Esophagus squamous epithelium (tissue), 5 donors: Measurements from ENCODE around the gene SCRT2. TPM values are rescaled to one million over a fixed set of nuclear protein-coding genes. Genes with fewer than 3 reads are reported as not detected.

Experiments
- DNase-seq: peaks from one replicate; lab custom pipeline; 2025; lab: John Stamatoyannopoulos, UW
- H3K27ac ChIP-seq, 4 donors: fragments of 200-600 bp; sonication (generic); one replicate each; pipeline ENCODE4 v1.5.1; 2016 to 2019; ENCODE audit warnings: mild to moderate bottlenecking in 1 of 4
- H3K27me3 ChIP-seq, 4 donors: fragments of 200-600 bp; sonication (generic); 1 replicate in 3 of 4; 2 replicates in 1 of 4; pipeline versions ENCODE4 v1.5.1 to v1.6.0; 2017 to 2021; ENCODE audit warnings: antibody characterized with exemption in 1 of 4
- H3K36me3 ChIP-seq, 3 donors: fragments of 200-600 bp; sonication (generic); one replicate each; pipeline ENCODE4 v1.5.1; 2016 to 2019
- H3K4me1 ChIP-seq, 3 donors: fragments of 200-600 bp; sonication (generic); one replicate each; pipeline ENCODE4 v1.5.1; 2017 to 2019
- H3K4me3 ChIP-seq, 4 donors: fragments of 200-600 bp; sonication (generic); 1 replicate in 3 of 4; 2 replicates in 1 of 4; pipeline ENCODE4 v1.5.1; 2016 to 2019; ENCODE audit warnings: mild to moderate bottlenecking in 2 of 4, moderate library complexity in 1 of 4
- H3K9me3 ChIP-seq, 3 donors: fragments of 200-600 bp; sonication (generic); one replicate each; pipeline ENCODE4 v1.5.1; 2016 to 2019
- CTCF ChIP-seq, 6 experiments: fragments of 450-650 bp in 4 of 6; fragments of 200-600 bp in 2 of 6; sonication (generic) in 2 of 6; IDR thresholded peaks; one replicate each; pipeline ENCODE4 v1.5.1; 2016 to 2019; ENCODE audit warnings: antibody characterized with exemption in 6 of 6, mild to moderate bottlenecking in 4 of 6, moderate library complexity in 4 of 6
- POLR2A ChIP-seq, 4 donors: fragments of 450-650 bp; IDR thresholded peaks; one replicate each; pipeline ENCODE4 v1.6.1; 2017; ENCODE audit warnings: antibody characterized with exemption in 4 of 4, mild to moderate bottlenecking in 4 of 4, moderate library complexity in 3 of 4
- WGBS, 2 donors: methylation state at CpG; one replicate each; pipeline ENCODE4 v1.1.5; 2018; 5-methylcytosine and 5-hydroxymethylcytosine counted together
- intact Hi-C: fragments of 100-400 bp; cut with DNase I; formaldehyde crosslinking; loops from one replicate; pipeline ENCODE4 v1.15.0; 2022
- total RNA-seq, 4 donors: library from RNA; depleted of rRNA; stranded (reverse); fragments of >200 nt; gene quantifications; one replicate each; pipeline ENCODE4 v1.1.0, GENCODE V29; 2016
- donor health status: DM: yes; HTN: yes; CAD: no.

Gene SCRT2
- total RNA-seq, 4 donors from 2014 or later = not detected

- no peak for DNase-seq
Measured at GRCh38 chr20:707451-708110, 32.0 kb upstream of the SCRT2 start.

GRCh38 chr20:706366-706885 lies 30.8 kb upstream of the SCRT2 start:
- Histone ChIP-seq H3K4me3 (no peak overlapping the region), H3K27me3 (peaks cover 0 to 68% (median 0%) of the 10 kb centered on the region in 4 donors), H3K9me3 (peaks cover 0 to 7% (median 0%) of the 10 kb centered on the region in 3 donors), H3K27ac (no peak overlapping the region), H3K36me3 (no peaks in the 10 kb centered on the region), H3K4me1 (peaks cover 0 to 12% (median 8%) of the 10 kb centered on the region in 3 donors)
- 33 to 73% methylated on average over 1 to 3 of the region's 8 CpGs for WGBS, 2 donors
- DNase-seq = no peak
- no peak for TF ChIP-seq CTCF (IDR thresholded peaks at IDR 0.05)
- TF ChIP-seq POLR2A (IDR thresholded peaks at IDR 0.05) = no peak
- intact Hi-C loops = no loop called here

More at GRCh38 chr20:707451-708110, 32.0 kb upstream of the SCRT2 start:
- H3K36me3 ChIP-seq = no peaks in the 10 kb centered on the region
- peaks cover 0 to 7% (median 0%) of the 10 kb centered on the region in 3 donors for H3K9me3 ChIP-seq
- no peak overlapping the region for H3K4me3 ChIP-seq
- intact Hi-C loops = no loop called here
- 88 to 91% methylated on average over 10 to 11 of the region's 13 CpGs for WGBS, 2 donors
- H3K27me3 ChIP-seq = peaks cover 0 to 75% (median 0%) of the 10 kb centered on the region in 4 donors
- H3K27ac ChIP-seq = no peak overlapping the region
- peaks cover 0 to 12% (median 8%) of the 10 kb centered on the region in 3 donors for H3K4me1 ChIP-seq
- TF ChIP-seq POLR2A (IDR thresholded peaks at IDR 0.05) = no peak
- TF ChIP-seq CTCF (IDR thresholded peaks at IDR 0.05) = no peak

GRCh38 chr20:704726-705125 lies 29.1 kb upstream of the SCRT2 start:
- WGBS, 2 donors = 71 to 83% methylated on average over 3 to 4 of the region's 4 CpGs
- H3K27me3 ChIP-seq = peaks cover 0 to 67% (median 0%) of the 10 kb centered on the region in 4 donors
- intact Hi-C loops = no loop called here
- DNase-seq = no peak
- no peak overlapping the region for H3K4me3 ChIP-seq
- TF ChIP-seq POLR2A (IDR thresholded peaks at IDR 0.05) (no peak), CTCF (IDR thresholded peaks at IDR 0.05) (no peak)
- peaks cover 0 to 7% (median 0%) of the 10 kb centered on the region in 3 donors for H3K9me3 ChIP-seq
- H3K4me1 ChIP-seq = peaks cover 0 to 5% (median 1%) of the 10 kb centered on the region in 3 donors
- no peaks in the 10 kb centered on the region for H3K36me3 ChIP-seq
- no peak overlapping the region for H3K27ac ChIP-seq

GRCh38 chr20:703426-703825 lies 27.8 kb upstream of the SCRT2 start:
- no peak overlapping the region for H3K4me3 ChIP-seq
- no peaks in the 10 kb centered on the region for H3K9me3 ChIP-seq
- H3K27ac ChIP-seq = no peak overlapping the region
- no peaks in the 10 kb centered on the region for H3K4me1 ChIP-seq
- intact Hi-C loops = no loop called here
- WGBS, 2 donors = 80 to 82% methylated on average over 4 to 6 of the region's 8 CpGs
- no peak for TF ChIP-seq POLR2A (IDR thresholded peaks at IDR 0.05)
- no peak for TF ChIP-seq CTCF (IDR thresholded peaks at IDR 0.05)
- DNase-seq = no peak
- H3K36me3 ChIP-seq = no peaks in the 10 kb centered on the region
- peaks cover 0 to 67% (median 0%) of the 10 kb centered on the region in 4 donors for H3K27me3 ChIP-seq

GRCh38 chr20:703006-703405 lies 27.4 kb upstream of the SCRT2 start:
- Histone ChIP-seq H3K4me1 (no peaks in the 10 kb centered on the region), H3K27ac (no peak overlapping the region), H3K36me3 (no peaks in the 10 kb centered on the region), H3K4me3 (no peak overlapping the region), H3K27me3 (peaks cover 0 to 67% (median 2%) of the 10 kb centered on the region in 4 donors), H3K9me3 (no peaks in the 10 kb centered on the region)
- no peak for DNase-seq
- TF ChIP-seq CTCF (IDR thresholded peaks at IDR 0.05) (no peak), POLR2A (IDR thresholded peaks at IDR 0.05) (no peak)
- WGBS, 2 donors = 21 to 33% methylated on average over 2 of the region's 2 CpGs
- intact Hi-C loops = no loop called here
